H1 (cell line): ENCODE data around the gene KISS1. TPM values are rescaled to one million over a fixed set of nuclear protein-coding genes. Genes with fewer than 3 reads are reported as not detected.

Experiments
- CTCF ChIA-PET: fragments of 300-600 bp; sonication (Branson Sonifier 250); formaldehyde crosslinking; loops from one replicate; lab custom pipeline; 2021; ENCODE audit not compliant: partially characterized antibody; lab: Charles Lee
- POLR2A ChIA-PET: fragments of 300-600 bp; sonication (Branson Sonifier 250); formaldehyde crosslinking; loops from one replicate; lab custom pipeline; 2021; ENCODE audit warnings: inconsistent platforms; ENCODE audit not compliant: partially characterized antibody; lab: Charles Lee
- DNase-seq, 2 experiments: peaks; one replicate each; pipeline versions ENCODE4 v3.0.0 to v3.0.0-alpha.2; 2010 to 2022; ENCODE audit warnings: low spot score in 2 of 2, low read depth in 1 of 2, mixed read lengths in 1 of 2
- FAIRE-seq: peaks from 2 replicates; lab custom pipeline; 2011; peaks lifted over from hg19 to GRCh38; lab: Jason Lieb, UNC
- H2AFZ ChIP-seq: 2 replicates; pipeline ENCODE4 v1.8.1; 2012; ENCODE audit warnings: low read length, inconsistent platforms
- H2AK5ac ChIP-seq: 2 replicates; pipeline ENCODE4 v1.6.1; 2013; ENCODE audit warnings: low read depth, low read length
- H2BK120ac ChIP-seq: replicated peaks from 2 replicates; pipeline ENCODE3; 2013; ENCODE audit warnings: low read depth, low read length, inconsistent platforms
- H2BK12ac ChIP-seq: 2 replicates; pipeline ENCODE4 v1.6.1; 2013; ENCODE audit warnings: low read depth, low read length
- H2BK15ac ChIP-seq: 2 replicates; pipeline ENCODE4 v1.6.1; 2013; ENCODE audit warnings: low read length
- H2BK20ac ChIP-seq: 2 replicates; pipeline ENCODE4 v1.6.1; 2013; ENCODE audit warnings: low read length
- H2BK5ac ChIP-seq: 2 replicates; pipeline ENCODE4 v1.6.1; 2013; ENCODE audit warnings: low read depth, low read length
- H3K14ac ChIP-seq: 2 replicates; pipeline ENCODE4 v1.6.1; 2013; ENCODE audit warnings: inconsistent platforms; ENCODE audit not compliant: insufficient read length
- H3K18ac ChIP-seq: 2 replicates; pipeline ENCODE4 v1.6.1; 2013; ENCODE audit warnings: low read length; ENCODE audit errors: extremely low read depth
- H3K23ac ChIP-seq: 2 replicates; pipeline ENCODE4 v1.6.1; 2013; ENCODE audit warnings: inconsistent platforms; ENCODE audit not compliant: insufficient read length
- H3K23me2 ChIP-seq: 2 replicates; pipeline ENCODE4 v1.6.1; 2013; ENCODE audit warnings: low read depth, low read length
- H3K27ac ChIP-seq: 2 replicates; pipeline ENCODE4 v1.6.1; 2011; ENCODE audit warnings: low read depth, low read length, inconsistent platforms
- H3K27me3 ChIP-seq, 4 experiments: replicated peaks in 1 of 4; 1 replicate in 1 of 4; 2 replicates in 3 of 4; pipeline versions ENCODE4 v1.6.1 to v1.8.1; 2011 to 2013; ENCODE audit warnings: low read length in 3 of 4, mild to moderate bottlenecking in 3 of 4, inconsistent platforms in 2 of 4, mixed read lengths in 2 of 4, moderate library complexity in 1 of 4; ENCODE audit not compliant: control insufficient read depth in 3 of 4, insufficient read depth in 3 of 4; ENCODE audit errors: extremely low read depth in 1 of 4
- H3K36me3 ChIP-seq, 4 experiments: 2 replicates each; pipeline versions ENCODE4 v1.6.1 to v1.8.1; 2011 to 2013; ENCODE audit warnings: mild to moderate bottlenecking in 4 of 4, low read length in 3 of 4, moderate library complexity in 2 of 4, control low read depth in 1 of 4, inconsistent platforms in 1 of 4; ENCODE audit not compliant: insufficient read depth in 4 of 4, control insufficient read depth in 2 of 4
- H3K4ac ChIP-seq: replicated peaks from 2 replicates; pipeline ENCODE3; 2013; ENCODE audit warnings: low read length, low read depth, mixed read lengths, inconsistent platforms; ENCODE audit not compliant: insufficient read length
- H3K4me1 ChIP-seq, 4 experiments: replicated peaks in 1 of 4; 1 replicate in 1 of 4; 2 replicates in 3 of 4; pipeline versions ENCODE4 v1.6.1 to v1.8.1; 2011 to 2013; ENCODE audit warnings: low read length in 3 of 4, inconsistent platforms in 2 of 4, mixed read lengths in 1 of 4; ENCODE audit not compliant: insufficient read depth in 4 of 4, control insufficient read depth in 3 of 4
- H3K4me2 ChIP-seq, 2 experiments: 2 replicates each; pipeline versions ENCODE4 v1.6.1 to v1.8.1; 2011 to 2013; ENCODE audit warnings: low read depth in 2 of 2, low read length in 2 of 2, control low read depth in 1 of 2, inconsistent platforms in 1 of 2, mild to moderate bottlenecking in 1 of 2; ENCODE audit not compliant: insufficient read depth in 1 of 2
- H3K4me3 ChIP-seq, 4 experiments: fragments of 200-600, 300-600 bp in 1 of 4; sonication (generic), shearing (Covaris generic), sonication (Bioruptor Twin) in 1 of 4; 2 replicates each; pipeline versions ENCODE4 v1.5.1 to v1.8.1; 2011 to 2016; ENCODE audit warnings: low read length in 4 of 4, low read depth in 3 of 4, control low read depth in 2 of 4, inconsistent platforms in 2 of 4, mild to moderate bottlenecking in 2 of 4, mixed read lengths in 1 of 4, moderate library complexity in 1 of 4; ENCODE audit not compliant: insufficient read depth in 2 of 4; ENCODE audit errors: extremely low read depth in 1 of 4
- H3K56ac ChIP-seq: replicated peaks from 2 replicates; pipeline ENCODE3; 2013; ENCODE audit warnings: low read depth, mild to moderate bottlenecking, mixed read lengths, low read length, inconsistent platforms; ENCODE audit not compliant: insufficient read length
- H3K79me1 ChIP-seq: 2 replicates; pipeline ENCODE4 v1.6.1; 2013; ENCODE audit warnings: low read depth, low read length, control low read depth
- H3K79me2 ChIP-seq, 2 experiments: 2 replicates each; pipeline versions ENCODE4 v1.6.1 to v1.8.1; 2012 to 2013; ENCODE audit warnings: low read length in 2 of 2, mild to moderate bottlenecking in 2 of 2, inconsistent platforms in 1 of 2; ENCODE audit not compliant: insufficient read depth in 2 of 2, control insufficient read depth in 1 of 2
- H3K9ac ChIP-seq, 4 experiments: replicated peaks in 1 of 4; 1 replicate in 1 of 4; 2 replicates in 3 of 4; pipeline versions ENCODE4 v1.6.1 to v1.8.1; 2011 to 2013; ENCODE audit warnings: low read depth in 3 of 4, low read length in 3 of 4, control low read depth in 2 of 4, mild to moderate bottlenecking in 2 of 4, moderate library complexity in 2 of 4, inconsistent platforms in 1 of 4; ENCODE audit errors: extremely low read depth in 1 of 4
- H3K9me3 ChIP-seq, 2 experiments: 2 replicates each; pipeline versions ENCODE4 v1.6.1 to v1.8.1; 2012 to 2013; ENCODE audit warnings: mild to moderate bottlenecking in 2 of 2, moderate library complexity in 2 of 2, control low read depth in 1 of 2, inconsistent platforms in 1 of 2, low read depth in 1 of 2, low read length in 1 of 2, mixed read lengths in 1 of 2; ENCODE audit not compliant: insufficient read depth in 2 of 2
- H4K20me1 ChIP-seq, 2 experiments: replicated peaks in 1 of 2; 2 replicates each; pipeline versions ENCODE3 to v1.8.1; 2011 to 2013; ENCODE audit warnings: inconsistent platforms in 2 of 2, low read length in 2 of 2, mild to moderate bottlenecking in 1 of 2; ENCODE audit not compliant: insufficient read depth in 2 of 2, control insufficient read depth in 1 of 2
- H4K5ac ChIP-seq: 2 replicates; pipeline ENCODE4 v1.6.1; 2013; ENCODE audit warnings: low read length, low read depth, mixed read lengths, inconsistent platforms; ENCODE audit not compliant: insufficient read length
- H4K8ac ChIP-seq: 2 replicates; pipeline ENCODE4 v1.8.0; 2013; ENCODE audit warnings: mild to moderate bottlenecking, moderate library complexity, low read length, inconsistent platforms; ENCODE audit not compliant: insufficient read depth; ENCODE audit errors: extremely low read depth
- H4K91ac ChIP-seq: replicated peaks from 2 replicates; pipeline ENCODE3; 2013; ENCODE audit warnings: low read length, mixed read lengths, inconsistent platforms; ENCODE audit not compliant: insufficient read length
- ASH2L ChIP-seq: fragments of 200-600, 300-600 bp; sonication (generic); IDR thresholded peaks from one replicate; pipeline ENCODE4 v1.7.1; 2017; ENCODE audit warnings: low read length
- ATF3 ChIP-seq: IDR thresholded peaks from 2 replicates; pipeline ENCODE4 v1.6.1; 2011; ENCODE audit warnings: low read depth, mild to moderate bottlenecking, low read length; ENCODE audit not compliant: insufficient read depth
- BACH1 ChIP-seq: IDR thresholded peaks from 2 replicates; pipeline ENCODE4 v1.6.1; 2012; ENCODE audit warnings: low read length, improper control_type of control experiment
- BRCA1 ChIP-seq: IDR thresholded peaks from 2 replicates; pipeline ENCODE4 v1.6.1; 2012; ENCODE audit warnings: low read depth, low read length, improper control_type of control experiment
- HDAC6 ChIP-seq: IDR thresholded peaks from one replicate; pipeline ENCODE4 v1.7.1; 2012; ENCODE audit warnings: low read depth, mild to moderate bottlenecking, inconsistent platforms, low read length, moderate library complexity
- KDM4A ChIP-seq: IDR thresholded peaks from one replicate; pipeline ENCODE4 v1.7.1; 2012; ENCODE audit warnings: low read depth, mild to moderate bottlenecking, moderate library complexity, low read length, inconsistent platforms; ENCODE audit not compliant: severe bottlenecking
- TBP ChIP-seq: IDR thresholded peaks from 2 replicates; pipeline ENCODE4 v1.6.1; 2011; ENCODE audit warnings: low read depth, low read length, improper control_type of control experiment
- WGBS, 2 experiments: shearing (Covaris generic) in 1 of 2; methylation state at CpG; one replicate each; pipeline versions ENCODE4 v1.1.6 to v1.1.7; 2013 to 2015; ENCODE audit warnings: low lambda C conversion rate in 2 of 2, mixed read lengths in 2 of 2, inconsistent platforms in 1 of 2, low coverage in 1 of 2, missing lambda C conversion rate in 1 of 2; ENCODE audit not compliant: insufficient replicate concordance in 2 of 2, insufficient coverage in 1 of 2, insufficient read length in 1 of 2; ENCODE audit errors: extremely low coverage in 1 of 2, missing lambda C conversion rate in 1 of 2; 5-methylcytosine and 5-hydroxymethylcytosine counted together
- polyA plus RNA-seq, 7 experiments: library from polyadenylated mRNA; depleted of rRNA in 3 of 7; stranded (reverse) in 5 of 7; unstranded in 2 of 7; fragments of >200 nt in 5 of 7; fragments of 200-250 nt in 2 of 7; gene quantifications; 1 replicate in 5 of 7; 2 replicates in 1 of 7; 4 replicates in 1 of 7; pipeline versions ENCODE4 v1.2.1 to v1.2.3, GENCODE V29; 2011 to 2013; ENCODE audit warnings: missing spikeins in 2 of 7, mixed read lengths in 2 of 7
- total RNA-seq: library from RNA; stranded (reverse); fragmentation: NEBNext Ultra II Directional; extraction: Animal tissue kit (Norgen Biotek cat#: 25700); gene quantifications from 2 replicates; pipeline ENCODE4 v1.2.1, GENCODE V29; 2021

Gene KISS1
- total and polyA plus RNA-seq, 2 of the 8 experiments (the other 6 are each of a cell fraction or from before 2014, with no cell fraction given) = 0.71 TPM; not detected in 1

DNA sequence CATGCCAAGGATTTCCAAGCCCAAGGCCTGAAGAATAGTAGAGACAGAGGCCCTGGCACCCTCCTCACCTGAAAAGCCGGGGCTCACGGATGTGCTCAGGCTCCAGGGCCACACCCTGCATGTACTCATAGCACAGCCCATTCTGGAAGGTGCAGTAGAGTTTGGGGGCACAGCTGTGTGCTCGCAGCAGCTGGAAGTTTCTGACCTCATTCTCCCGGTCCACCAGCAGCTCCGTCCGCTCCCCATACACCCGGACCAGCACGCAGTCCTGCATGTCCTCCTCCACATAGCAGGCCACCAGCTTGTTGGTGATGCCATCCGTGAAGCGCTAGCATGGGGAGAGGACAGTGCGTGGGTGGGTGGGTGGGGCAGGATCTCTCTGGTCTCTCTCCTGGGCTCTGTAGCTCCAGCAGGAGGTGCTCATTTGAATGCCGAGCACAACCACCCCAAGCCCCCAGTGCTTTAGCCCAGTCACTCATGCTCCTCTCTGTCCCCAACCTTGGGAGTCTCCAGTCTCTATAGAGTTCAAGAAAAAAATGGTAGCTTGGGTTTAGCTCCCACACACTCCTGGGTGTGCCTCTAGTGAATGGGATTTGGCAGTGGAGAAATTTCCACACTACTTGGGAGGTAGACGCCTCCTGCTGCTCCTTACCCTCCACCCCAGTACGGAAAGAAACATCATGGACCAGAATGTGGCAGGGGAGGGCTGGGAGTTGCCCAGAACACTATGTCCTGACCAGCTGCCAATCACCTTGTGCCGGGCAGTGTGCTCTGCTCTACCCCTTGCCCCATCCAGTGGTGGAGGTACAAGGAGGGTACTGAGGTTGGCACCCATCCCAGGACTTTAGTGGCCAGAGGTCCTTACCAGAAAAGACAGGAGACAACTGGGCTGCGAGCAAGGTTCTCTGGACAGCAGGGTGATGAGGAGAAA, 46.4 kb downstream of the KISS1 start:
- Histone ChIP-seq H3K18ac (no peak overlapping the region), H4K5ac (no peak overlapping the region), H4K20me1 (no peaks in the 10 kb centered on the region), H3K23me2 (peaks cover 12% of the 10 kb centered on the region; the same call in 1 of the 2 replicates), H3K36me3 (no peaks in the 10 kb centered on the region), H3K27ac (no peak overlapping the region), H3K4me1 (peaks cover 0 to 44% (median 29%) of the 10 kb centered on the region in 4 experiments; a peak in 6 of 7 replicates), H3K27me3 (peaks cover 0 to 18% (median 17%) of the 10 kb centered on the region in 4 experiments; a peak in 5 of 7 replicates), H3K9me3 (no peaks in the 10 kb centered on the region), H3K4me3 (no peak overlapping the region), H3K56ac (no peak overlapping the region), H2BK15ac (peak overlapping the region; percentile 78), H2BK20ac (no peak overlapping the region), H3K4me2 (peak overlapping the region in 1 of 2 experiments; percentile 65; a peak in 1 of 4 replicates), H3K4ac (peak overlapping the region; percentile 15), H3K79me2 (no peaks in the 10 kb centered on the region), H4K91ac (no peak overlapping the region), H2AK5ac (no peak overlapping the region), H3K79me1 (peaks cover 2% of the 10 kb centered on the region; the same call in 1 of the 2 replicates), H3K14ac (no peak overlapping the region), H4K8ac (no peak overlapping the region), H3K23ac (no peak overlapping the region), H2BK12ac (peak overlapping the region; percentile 46; the same call in 1 of the 2 replicates), H2BK5ac (no peak overlapping the region; the same call in 1 of the 2 replicates), H2BK120ac (no peak overlapping the region), H2AFZ (no peak overlapping the region), H3K9ac (no peak overlapping the region)
- DNase-seq (no peak), FAIRE-seq (no peak)
- ChIA-PET CTCF (interaction anchor here (0.8 to 5.6 kb wide), 13 partner anchors 9 to 289 kb away, joined by 3 to 46 read pairs (median 4); no protein-coding TSS in a partner anchor), POLR2A (interaction anchor here (1.5 to 6.5 kb wide), 5 partner anchors 11 to 284 kb away, joined by 3 to 35 read pairs (median 6); partner anchors contain the start of gene SOX13)
- WGBS, 2 experiments = 86% methylated on average over 16 of the region's 16 CpGs; no CpG with 5 or more reads in 1 of the 2 experiments
- no peak for TF ChIP-seq ATF3
- TF ChIP-seq ASH2L = no peak
- no peak for TF ChIP-seq TBP
- TF ChIP-seq HDAC6 = no peak
- TF ChIP-seq BACH1 = no peak
- no peak for TF ChIP-seq BRCA1
- no peak for TF ChIP-seq KDM4A
